Central memory CD8-positive, alpha-beta T cell (primary cell): ENCODE results near the gene SCP2.
A peak's percentile ranks its signal among the peaks of the same experiment; 100 is the strongest.

Source experiments
- ATAC-seq: fragments of 150-1000 bp; cut with Tn5 transposase; replicated peaks from 2 replicates; pipeline ENCODE4 v1.10.0; 2022; ENCODE audit warnings: mild to moderate bottlenecking, moderate FRiP score, moderate number of reproducible peaks; ENCODE audit not compliant: poor library complexity, severe bottlenecking; ENCODE audit errors: extremely low read depth
- DNase-seq, 2 donors: peaks; one replicate each; pipeline ENCODE4 v3.0.0; 2021; ENCODE audit warnings: low spot score in 2 of 2
- H3K27ac Mint-ChIP-seq: one replicate; pipeline ENCODE4 v1.8.0; 2022; ENCODE audit warnings: low read depth, mild to moderate bottlenecking, moderate library complexity, mixed read lengths
- H3K27me3 Mint-ChIP-seq: one replicate; pipeline ENCODE4 v1.8.0; 2022; ENCODE audit warnings: mixed read lengths
- H3K36me3 Mint-ChIP-seq: one replicate; pipeline ENCODE4 v1.8.0; 2022; ENCODE audit warnings: mild to moderate bottlenecking, moderate library complexity, mixed read lengths; ENCODE audit not compliant: insufficient read depth
- H3K4me1 Mint-ChIP-seq: one replicate; pipeline ENCODE4 v1.8.0; 2022; ENCODE audit warnings: mixed read lengths
- H3K4me3 Mint-ChIP-seq: one replicate; pipeline ENCODE4 v1.8.0; 2022; ENCODE audit warnings: mild to moderate bottlenecking, moderate library complexity, mixed read lengths
- H3K9me3 Mint-ChIP-seq: one replicate; pipeline ENCODE4 v1.8.0; 2022; ENCODE audit warnings: mixed read lengths

The SCP2 gene

DNA sequence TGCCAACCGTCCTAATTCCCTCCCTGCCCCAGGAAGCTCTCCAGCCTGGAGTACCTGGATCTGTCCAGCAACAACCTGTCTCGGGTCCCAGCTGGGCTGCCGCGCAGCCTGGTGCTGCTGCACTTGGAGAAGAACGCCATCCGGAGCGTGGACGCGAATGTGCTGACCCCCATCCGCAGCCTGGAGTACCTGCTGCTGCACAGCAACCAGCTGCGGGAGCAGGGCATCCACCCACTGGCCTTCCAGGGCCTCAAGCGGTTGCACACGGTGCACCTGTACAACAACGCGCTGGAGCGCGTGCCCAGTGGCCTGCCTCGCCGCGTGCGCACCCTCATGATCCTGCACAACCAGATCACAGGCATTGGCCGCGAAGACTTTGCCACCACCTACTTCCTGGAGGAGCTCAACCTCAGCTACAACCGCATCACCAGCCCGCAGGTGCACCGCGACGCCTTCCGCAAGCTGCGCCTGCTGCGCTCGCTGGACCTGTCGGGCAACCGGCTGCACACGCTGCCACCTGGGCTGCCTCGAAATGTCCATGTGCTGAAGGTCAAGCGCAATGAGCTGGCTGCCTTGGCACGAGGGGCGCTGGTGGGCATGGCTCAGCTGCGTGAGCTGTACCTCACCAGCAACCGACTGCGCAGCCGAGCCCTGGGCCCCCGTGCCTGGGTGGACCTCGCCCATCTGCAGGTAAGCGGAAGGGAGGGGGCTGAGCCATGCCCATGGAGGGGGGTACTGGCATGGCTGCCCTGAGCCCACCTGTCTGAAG lies 151.4 kb downstream of the SCP2 start:
- no peak overlapping the region for H3K27ac Mint-ChIP-seq
- H3K9me3 Mint-ChIP-seq: no peaks in the 10 kb centered on the region
- peaks cover 2% of the 10 kb centered on the region for H3K36me3 Mint-ChIP-seq
- DNase-seq (no peak), ATAC-seq (no peak)
- H3K27me3 Mint-ChIP-seq: no peaks in the 10 kb centered on the region
- no peak overlapping the region for H3K4me3 Mint-ChIP-seq
- H3K4me1 Mint-ChIP-seq: peaks cover 20% of the 10 kb centered on the region

DNA sequence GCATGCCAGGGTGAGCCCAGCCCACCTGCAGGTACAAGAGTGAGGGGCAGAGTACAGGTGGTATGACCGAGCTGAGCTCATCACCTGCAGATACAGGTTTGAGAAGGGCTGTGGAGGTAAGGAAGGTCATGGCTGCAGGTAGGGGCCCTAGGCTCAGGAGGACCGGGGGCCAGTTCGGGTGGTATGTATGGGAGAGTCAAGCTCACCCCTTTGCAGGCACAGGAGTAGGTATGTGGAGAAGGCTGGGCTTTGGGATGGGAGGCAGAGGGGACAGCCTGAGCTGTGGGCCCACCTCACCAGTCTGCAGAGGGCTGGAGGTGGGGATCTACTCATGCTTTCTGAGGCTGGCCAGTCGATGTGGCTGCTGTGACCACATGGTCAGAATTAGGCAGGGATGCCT lies 152.2 kb downstream of the SCP2 start:
- H3K4me1 Mint-ChIP-seq: peaks cover 22% of the 10 kb centered on the region
- no peak overlapping the region for H3K27ac Mint-ChIP-seq
- DNase-seq (no peak), ATAC-seq (no peak)
- H3K9me3 Mint-ChIP-seq: no peaks in the 10 kb centered on the region
- no peaks in the 10 kb centered on the region for H3K27me3 Mint-ChIP-seq
- peaks cover 2% of the 10 kb centered on the region for H3K36me3 Mint-ChIP-seq
- H3K4me3 Mint-ChIP-seq: no peak overlapping the region

DNA sequence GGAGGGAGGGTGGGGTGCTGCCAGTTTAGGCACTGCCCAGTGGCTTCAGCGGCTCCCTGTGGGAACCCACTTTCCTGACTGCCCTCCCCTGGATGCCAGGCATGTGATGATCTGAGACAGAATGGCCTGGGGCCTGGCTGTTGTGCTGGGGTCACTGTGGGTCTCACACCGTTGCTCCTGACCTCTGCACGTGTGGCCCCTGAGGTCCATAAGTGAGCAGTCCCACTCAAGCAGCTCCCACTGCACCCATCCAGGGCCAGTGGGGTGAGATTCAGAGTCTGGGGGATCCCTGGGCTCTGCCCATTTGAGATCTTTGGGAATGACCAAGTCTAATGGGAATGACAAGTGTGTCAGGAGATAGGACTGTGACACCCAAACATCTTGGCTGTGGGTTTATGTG lies 153.0 kb downstream of the SCP2 start:
- Mint-ChIP-seq H3K36me3 (peaks cover 2% of the 10 kb centered on the region), H3K9me3 (no peaks in the 10 kb centered on the region), H3K27me3 (no peaks in the 10 kb centered on the region), H3K4me1 (peaks cover 27% of the 10 kb centered on the region), H3K4me3 (no peak overlapping the region), H3K27ac (no peak overlapping the region)
- ATAC-seq: no peak
- no peak for DNase-seq

DNA sequence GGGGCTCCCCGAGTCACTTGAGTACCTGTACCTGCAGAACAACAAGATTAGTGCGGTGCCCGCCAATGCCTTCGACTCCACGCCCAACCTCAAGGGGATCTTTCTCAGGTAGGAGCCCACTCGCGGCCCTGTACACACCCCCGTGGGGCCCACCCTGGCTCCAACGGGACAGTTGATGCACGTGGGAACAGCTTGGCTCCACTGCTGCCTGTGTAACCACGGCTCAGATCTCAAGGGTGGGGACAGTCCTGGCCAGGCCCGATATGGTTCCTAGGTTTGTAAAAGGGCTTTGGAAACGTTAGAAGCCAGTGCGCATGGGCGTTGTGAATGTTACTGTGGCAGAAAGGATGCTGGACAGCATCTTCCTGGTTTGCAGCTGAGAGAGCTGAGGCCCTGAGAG lies 153.7 kb downstream of the SCP2 start:
- Mint-ChIP-seq H3K27me3 (no peaks in the 10 kb centered on the region), H3K9me3 (no peaks in the 10 kb centered on the region), H3K4me1 (peaks cover 21% of the 10 kb centered on the region), H3K4me3 (no peak overlapping the region), H3K36me3 (peaks cover 2% of the 10 kb centered on the region), H3K27ac (no peak overlapping the region)
- DNase-seq (no peak), ATAC-seq (no peak)

DNA sequence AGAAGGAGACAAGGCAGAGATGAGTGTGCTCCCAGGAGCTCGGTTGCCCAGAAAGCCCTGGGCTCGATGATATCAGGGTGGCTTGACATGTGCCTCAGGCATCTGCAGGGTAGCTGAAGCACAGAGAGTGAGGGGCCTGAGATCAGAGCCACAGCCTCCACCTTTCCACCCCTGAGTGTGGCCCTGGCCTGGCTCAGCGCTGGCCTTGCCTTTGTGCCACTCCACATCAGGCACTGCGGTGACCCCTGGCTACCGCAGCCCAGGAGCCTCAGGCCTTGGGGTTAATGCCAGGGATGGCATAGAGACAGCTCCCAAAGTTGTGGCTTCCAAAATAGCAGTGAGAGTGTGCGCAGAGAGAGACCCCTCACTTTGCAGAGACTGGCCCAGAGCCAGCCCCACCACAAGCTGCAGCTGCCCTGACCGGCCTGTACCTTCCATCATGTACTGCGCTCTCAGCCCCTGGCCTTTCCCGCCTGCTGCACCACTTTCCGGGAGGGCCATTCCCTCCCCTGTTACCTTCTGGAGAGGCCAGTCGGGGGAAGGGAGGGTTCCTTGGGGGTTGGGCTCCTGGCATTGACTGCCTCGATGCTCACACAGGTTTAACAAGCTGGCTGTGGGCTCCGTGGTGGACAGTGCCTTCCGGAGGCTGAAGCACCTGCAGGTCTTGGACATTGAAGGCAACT lies 154.4 kb downstream of the SCP2 start:
- H3K27ac Mint-ChIP-seq: no peak overlapping the region

DNA sequence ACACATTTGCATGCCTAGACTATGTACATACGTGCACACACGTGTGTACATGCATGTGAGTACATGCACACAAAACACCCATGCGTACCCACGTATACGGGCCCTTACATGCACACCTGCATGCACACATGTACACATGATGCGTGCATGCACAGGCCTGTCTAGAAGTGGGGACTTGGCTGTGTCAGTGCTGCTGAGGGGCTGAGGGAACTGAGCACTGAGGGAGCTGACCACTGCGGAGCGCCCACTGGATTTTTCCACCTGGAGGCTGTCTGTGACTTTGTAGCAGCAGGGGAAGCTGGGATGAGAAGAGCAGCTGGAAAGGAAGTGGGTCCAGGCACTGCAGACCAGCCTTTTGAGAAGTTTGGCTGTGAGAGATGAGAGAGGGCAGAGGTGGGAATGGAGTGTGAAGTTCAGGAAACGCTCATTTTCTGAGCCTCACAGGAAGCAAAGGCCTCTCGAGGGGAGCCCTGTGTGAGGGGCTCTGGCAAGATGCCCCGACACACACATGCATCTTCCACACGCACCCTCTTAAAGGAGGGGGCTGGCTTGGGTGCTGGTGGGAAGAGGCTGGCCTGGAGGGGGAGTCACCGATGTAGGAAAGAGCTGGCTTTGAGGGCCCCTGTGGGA lies 155.9 kb downstream of the SCP2 start:
- Mint-ChIP-seq H3K4me3 (no peak overlapping the region), H3K4me1 (peaks cover 21% of the 10 kb centered on the region), H3K36me3 (peaks cover 2% of the 10 kb centered on the region), H3K27ac (peak overlapping the region; percentile 81), H3K9me3 (no peaks in the 10 kb centered on the region), H3K27me3 (no peaks in the 10 kb centered on the region)
- DNase-seq (no peak), ATAC-seq (no peak)

More for the DNA sequence above, 154.4 kb downstream of the SCP2 start:
- Mint-ChIP-seq H3K9me3 (no peaks in the 10 kb centered on the region), H3K4me3 (no peak overlapping the region), H3K27me3 (no peaks in the 10 kb centered on the region), H3K4me1 (peaks cover 21% of the 10 kb centered on the region), H3K36me3 (peaks cover 2% of the 10 kb centered on the region)
- DNase-seq: no peak
- no peak for ATAC-seq

DNA sequence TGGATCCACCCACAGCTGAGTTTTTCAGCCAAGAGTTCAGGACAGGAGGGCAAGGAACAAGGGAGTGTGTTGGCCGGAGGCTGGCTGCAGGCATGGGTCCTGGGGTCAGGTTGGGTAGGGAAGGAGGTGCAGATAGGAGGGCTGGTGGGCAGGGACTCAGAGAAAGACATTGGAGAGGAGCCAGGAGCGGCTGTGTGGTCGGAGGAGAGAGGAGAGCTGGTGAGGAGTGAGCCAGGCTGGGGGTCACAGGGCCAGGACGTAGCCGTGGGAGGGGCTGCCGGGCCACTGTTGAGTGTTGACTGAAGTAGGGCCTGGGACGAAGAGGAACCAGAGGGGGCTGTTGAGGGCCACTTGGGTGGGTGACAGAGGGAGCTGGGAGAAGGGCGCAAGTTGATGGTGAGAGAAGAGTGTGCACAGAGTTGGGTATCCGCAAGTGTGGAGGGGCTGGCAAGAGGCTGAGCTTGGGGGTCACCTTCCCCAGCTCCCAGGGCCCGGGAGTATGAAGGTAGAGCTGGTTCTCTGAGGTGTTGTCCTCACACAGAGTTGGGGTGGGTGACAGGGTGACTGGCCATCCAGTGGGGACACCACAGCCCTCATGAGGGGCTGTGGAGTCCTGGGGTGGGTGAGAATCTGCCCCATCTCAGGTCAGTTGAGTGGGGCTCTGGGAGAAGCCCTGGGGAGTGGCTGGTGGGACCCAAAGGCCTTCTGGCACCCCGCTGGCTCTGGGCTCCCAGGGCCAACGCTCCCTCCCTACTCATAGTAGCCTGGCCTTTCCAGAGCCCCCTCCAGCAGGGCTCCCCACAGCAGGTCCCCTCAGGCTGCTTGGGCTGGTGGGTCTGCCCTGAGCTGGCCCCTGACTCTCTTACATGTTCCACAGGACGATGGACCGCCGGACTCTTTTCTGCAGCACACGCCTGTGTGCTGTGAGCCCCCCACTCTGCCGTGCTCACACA lies 156.8 kb downstream of the SCP2 start:
- ATAC-seq: no peak
- no peak for DNase-seq
- H3K4me1 Mint-ChIP-seq: peaks cover 21% of the 10 kb centered on the region
- H3K27ac Mint-ChIP-seq: peak overlapping the region; percentile 81
- H3K27me3 Mint-ChIP-seq: no peaks in the 10 kb centered on the region
- H3K36me3 Mint-ChIP-seq: no peaks in the 10 kb centered on the region
- H3K9me3 Mint-ChIP-seq: no peaks in the 10 kb centered on the region
- no peak overlapping the region for H3K4me3 Mint-ChIP-seq

DNA sequence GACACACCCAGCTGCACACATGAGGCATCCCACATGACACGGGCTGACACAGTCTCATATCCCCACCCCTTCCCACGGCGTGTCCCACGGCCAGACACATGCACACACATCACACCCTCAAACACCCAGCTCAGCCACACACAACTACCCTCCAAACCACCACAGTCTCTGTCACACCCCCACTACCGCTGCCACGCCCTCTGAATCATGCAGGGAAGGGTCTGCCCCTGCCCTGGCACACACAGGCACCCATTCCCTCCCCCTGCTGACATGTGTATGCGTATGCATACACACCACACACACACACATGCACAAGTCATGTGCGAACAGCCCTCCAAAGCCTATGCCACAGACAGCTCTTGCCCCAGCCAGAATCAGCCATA lies 157.5 kb downstream of the SCP2 start:
- peak; percentile 69 for ATAC-seq
- Mint-ChIP-seq H3K4me3 (no peak overlapping the region), H3K27me3 (no peaks in the 10 kb centered on the region)

DNA sequence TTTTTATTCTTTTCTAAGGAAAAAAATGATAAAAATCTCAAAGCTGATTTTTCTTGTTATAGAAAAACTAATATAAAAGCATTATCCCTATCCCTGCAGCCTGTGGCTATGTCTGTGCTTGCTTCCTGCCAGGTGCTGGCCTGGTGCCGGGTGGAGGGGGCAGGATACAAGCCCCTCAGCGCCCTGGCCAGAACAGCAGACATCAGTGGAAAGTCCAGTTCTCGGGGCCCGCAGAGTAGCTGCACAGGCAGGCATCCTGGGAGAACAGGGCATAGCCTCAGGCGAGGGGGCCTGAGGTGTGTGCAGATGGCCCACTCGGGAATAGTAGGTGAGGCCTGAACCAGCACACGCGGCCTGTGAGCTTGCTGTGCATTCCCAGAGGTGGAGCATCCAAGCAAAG lies 158.3 kb downstream of the SCP2 start:
- no peak overlapping the region for H3K27ac Mint-ChIP-seq
- H3K4me1 Mint-ChIP-seq: peaks cover 21% of the 10 kb centered on the region
- DNase-seq (no peak), ATAC-seq (no peak)
- H3K4me3 Mint-ChIP-seq: no peak overlapping the region
- no peaks in the 10 kb centered on the region for H3K36me3 Mint-ChIP-seq
- no peaks in the 10 kb centered on the region for H3K27me3 Mint-ChIP-seq
- no peaks in the 10 kb centered on the region for H3K9me3 Mint-ChIP-seq

More for the DNA sequence above, 157.5 kb downstream of the SCP2 start:
- H3K27ac Mint-ChIP-seq: peak overlapping the region; percentile 43
- DNase-seq: peak in 1 of 2 donors; percentile 28
- no peaks in the 10 kb centered on the region for H3K9me3 Mint-ChIP-seq
- peaks cover 21% of the 10 kb centered on the region for H3K4me1 Mint-ChIP-seq
- H3K36me3 Mint-ChIP-seq: no peaks in the 10 kb centered on the region

DNA sequence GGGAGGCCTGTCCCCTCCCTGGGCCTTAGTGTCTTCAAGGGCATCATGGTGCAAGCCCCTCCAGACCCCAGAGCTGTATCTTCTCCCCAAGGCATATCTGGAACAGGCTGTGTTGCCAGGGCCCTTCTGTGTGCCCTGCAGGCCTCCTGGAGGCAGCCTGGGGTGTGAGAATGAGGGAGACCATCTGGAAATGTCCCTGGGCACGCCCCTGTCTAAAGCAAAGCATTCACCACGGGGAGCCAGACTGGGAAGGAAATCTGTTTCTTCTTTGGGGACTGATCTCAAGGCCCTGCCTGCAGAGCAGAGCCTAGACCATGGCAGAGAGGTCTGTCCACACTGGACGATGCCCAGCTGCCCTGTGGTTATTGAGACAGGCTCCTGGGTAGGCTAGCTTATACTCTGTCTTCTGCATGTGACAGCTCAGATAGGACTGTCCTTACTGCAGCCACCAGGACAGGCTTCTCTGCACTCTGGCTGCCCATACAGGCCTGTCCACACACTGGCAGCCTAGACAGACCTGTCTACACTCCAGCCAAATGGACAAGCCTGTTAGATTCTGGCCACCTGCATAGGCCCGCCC lies 159.5 kb downstream of the SCP2 start:
- no peaks in the 10 kb centered on the region for H3K36me3 Mint-ChIP-seq
- H3K27ac Mint-ChIP-seq: peak overlapping the region; percentile 22
- H3K4me1 Mint-ChIP-seq: peaks cover 21% of the 10 kb centered on the region
- ATAC-seq: no peak
- H3K27me3 Mint-ChIP-seq: no peaks in the 10 kb centered on the region
- DNase-seq: no peak
- no peak overlapping the region for H3K4me3 Mint-ChIP-seq
- no peaks in the 10 kb centered on the region for H3K9me3 Mint-ChIP-seq

DNA sequence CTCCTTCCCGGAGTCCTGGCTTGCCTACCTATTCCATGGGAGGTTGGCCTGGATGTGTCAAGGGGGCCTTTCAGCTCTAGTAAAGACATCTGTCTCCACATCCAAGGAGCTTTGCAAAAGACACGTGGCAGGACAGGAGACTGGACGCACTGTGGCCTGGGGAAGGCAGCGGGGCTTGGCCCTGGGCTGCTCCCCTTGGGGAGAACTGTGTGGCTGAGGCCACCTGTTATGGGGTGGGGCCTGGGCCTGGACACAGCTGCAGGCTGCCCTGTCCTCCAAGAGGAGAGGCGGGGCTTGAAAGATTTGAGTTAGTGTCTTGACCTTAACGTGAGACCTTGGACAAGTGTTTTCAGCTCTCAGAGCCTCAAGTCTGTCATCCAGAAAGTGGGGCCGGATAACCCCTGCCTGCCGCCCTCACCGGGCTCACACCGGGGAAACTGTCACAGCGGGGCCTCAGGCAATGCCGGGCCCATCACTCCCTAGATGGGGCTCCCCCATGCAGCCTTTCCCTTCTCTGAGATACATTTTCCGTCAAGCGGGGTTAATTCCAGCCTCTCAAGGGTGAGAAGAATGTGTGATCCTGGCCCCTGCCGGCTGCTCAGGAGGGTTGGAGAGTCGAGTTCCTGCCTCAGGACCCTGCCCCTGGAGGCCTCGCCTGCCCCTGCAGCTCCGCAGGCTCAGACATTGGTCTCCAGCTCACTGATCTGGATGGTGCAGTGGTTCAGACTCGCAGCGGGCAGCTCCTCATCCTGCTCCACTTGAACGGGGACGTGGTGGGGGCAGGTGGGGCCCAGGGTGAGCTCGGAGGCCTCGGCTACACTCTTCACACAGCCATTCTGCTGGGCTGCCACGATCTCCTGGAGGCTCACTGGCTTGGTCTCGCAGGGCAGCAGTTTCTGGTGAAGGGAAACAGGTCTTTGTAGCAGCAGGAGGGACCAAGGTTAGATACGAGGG lies 160.5 kb downstream of the SCP2 start:
- no peak overlapping the region for H3K4me3 Mint-ChIP-seq
- H3K36me3 Mint-ChIP-seq: no peaks in the 10 kb centered on the region
- ATAC-seq (no peak), DNase-seq (no peak)
- H3K27ac Mint-ChIP-seq: no peak overlapping the region
- no peaks in the 10 kb centered on the region for H3K9me3 Mint-ChIP-seq
- peaks cover 18% of the 10 kb centered on the region for H3K4me1 Mint-ChIP-seq
- H3K27me3 Mint-ChIP-seq: no peaks in the 10 kb centered on the region
